Large intestine (tissue), 3 donors: ENCODE data around the gene CFAP141. TPM values are rescaled to one million over a fixed set of nuclear protein-coding genes. Genes with fewer than 3 reads are reported as not detected.
A peak's percentile ranks its signal among the peaks of the same experiment; 100 is the strongest.

Source experiments
- DNase-seq, 2 donors: peaks; one replicate each; pipeline versions ENCODE4 v3.0.0 to v3.0.0-alpha.2; 2013
- H3K27ac ChIP-seq: one replicate; pipeline ENCODE4 v1.5.1; 2013; ENCODE audit warnings: low read length
- H3K27me3 ChIP-seq: 2 replicates; pipeline ENCODE4 v1.6.1; 2013; ENCODE audit warnings: low read length; ENCODE audit not compliant: control insufficient read depth, insufficient read depth
- H3K36me3 ChIP-seq: 2 replicates; pipeline ENCODE4 v1.6.1; 2013; ENCODE audit warnings: low read length; ENCODE audit not compliant: control insufficient read depth, insufficient read depth
- H3K4me1 ChIP-seq: one replicate; pipeline ENCODE4 v1.6.1; 2013; ENCODE audit warnings: low read length; ENCODE audit not compliant: control insufficient read depth, insufficient read depth
- H3K4me3 ChIP-seq: one replicate; pipeline ENCODE4 v1.5.1; 2013; ENCODE audit warnings: low read length
- H3K9me3 ChIP-seq: one replicate; pipeline ENCODE4 v1.6.1; 2013; ENCODE audit warnings: mild to moderate bottlenecking, low read depth, low read length, moderate library complexity; ENCODE audit not compliant: control insufficient read depth
- WGBS: methylation state at CpG from one replicate; pipeline ENCODE4 v1.1.5; 2013; ENCODE audit warnings: low lambda C conversion rate; ENCODE audit not compliant: insufficient coverage; 5-methylcytosine and 5-hydroxymethylcytosine counted together
- polyA plus RNA-seq: library from polyadenylated mRNA; unstranded; fragments of 120-200 nt; gene quantifications from one replicate; pipeline ENCODE4 v1.2.1, GENCODE V29; 2013

Gene CFAP141
- polyA plus RNA-seq, 1 donor = not detected

GRCh38 chr1:154154534-154155191, 51.5 kb downstream of the CFAP141 start, which contains the start of gene NUP210L:
Gene NUP210L, minus strand, starts transcription at chr1:154155073.
- no CpG with 5 or more reads among the region's 29 CpGs for WGBS
- H3K4me1 ChIP-seq = no peaks in the 10 kb centered on the region

GRCh38 chr1:154154053-154154452, 52.1 kb downstream of the CFAP141 start:
- Histone ChIP-seq H3K36me3 (peaks cover 31% of the 10 kb centered on the region), H3K9me3 (no peaks in the 10 kb centered on the region), H3K27ac (no peak overlapping the region), H3K4me3 (no peak overlapping the region), H3K4me1 (no peaks in the 10 kb centered on the region), H3K27me3 (no peaks in the 10 kb centered on the region)
- WGBS = 83% methylated on average over 1 of the region's 6 CpGs
- no peak for DNase-seq

More at GRCh38 chr1:154154534-154155191, 51.5 kb downstream of the CFAP141 start, which contains the start of gene NUP210L:
- Histone ChIP-seq H3K4me3 (no peak within 1 kb of the TSS), H3K27me3 (no peaks in the 10 kb centered on the region), H3K36me3 (peaks cover 37% of the 10 kb centered on the region), H3K27ac (peak within 1 kb of the TSS; percentile 47), H3K9me3 (no peaks in the 10 kb centered on the region)
- peak; percentile 16 to 28 for DNase-seq

- peaks cover 10% of the 10 kb centered on the region for H3K36me3 ChIP-seq
- H3K27ac ChIP-seq = no peak overlapping the region
- H3K4me1 ChIP-seq = no peaks in the 10 kb centered on the region
- no peaks in the 10 kb centered on the region for H3K9me3 ChIP-seq
- no peak for DNase-seq
- H3K27me3 ChIP-seq = no peaks in the 10 kb centered on the region
- no peak overlapping the region for H3K4me3 ChIP-seq
Observed at GRCh38 chr1:154151311-154151710, 54.8 kb downstream of the CFAP141 start.

Other genes starting within 250 kb of the CFAP141 start
- 37.9 TPM for gene CRTC2, start 247.7 kb downstream of the CFAP141 start, polyA plus RNA-seq
- 73.7 TPM for gene SLC39A1, start 242.8 kb downstream of the CFAP141 start, polyA plus RNA-seq
- gene CREB3L4, start 238.4 kb downstream of the CFAP141 start, polyA plus RNA-seq = 17.9 TPM
- gene JTB, start 228.7 kb downstream of the CFAP141 start, polyA plus RNA-seq = 120 TPM
- 110 TPM for gene RAB13, start 220.0 kb downstream of the CFAP141 start, polyA plus RNA-seq
- 5,987 TPM for gene RPS27, start 215.6 kb downstream of the CFAP141 start, polyA plus RNA-seq
- gene NUP210L, start 51.3 kb downstream of the CFAP141 start, polyA plus RNA-seq = 0.03 TPM
- gene TPM3, start 14.2 kb downstream of the CFAP141 start, polyA plus RNA-seq = 303 TPM
- 143 TPM for gene UBAP2L, start 14.6 kb upstream of the CFAP141 start, polyA plus RNA-seq
- 63.2 TPM for gene HAX1, start 66.3 kb upstream of the CFAP141 start, polyA plus RNA-seq
- gene AQP10, start 114.8 kb upstream of the CFAP141 start, polyA plus RNA-seq = 11.1 TPM
- gene ATP8B2, start 119.2 kb upstream of the CFAP141 start, polyA plus RNA-seq = 10.9 TPM
- 4.1 TPM for gene IL6R, start 199.0 kb upstream of the CFAP141 start, polyA plus RNA-seq